Upper lobe of right lung (tissue), 1 donor: ENCODE data around the gene USP51. TPM values are rescaled to one million over a fixed set of nuclear protein-coding genes. Genes with fewer than 3 reads are reported as not detected.
"Not testable (repeated sequence)": the region's sequence is repeated elsewhere in the genome, so short reads cannot be mapped to it uniquely, and the experiment has no call there.

ENCODE experiments used
- ATAC-seq: fragments of 200-7000 bp; cut with Tn5 transposase; one replicate; pipeline ENCODE4 v1.9.1; 2020; ENCODE audit warnings: mild to moderate bottlenecking, moderate library complexity
- DNase-seq: peaks from one replicate; pipeline ENCODE4 v3.0.0-alpha.2; 2020
- H3K27ac ChIP-seq: fragments of 200-600 bp; one replicate; pipeline ENCODE4 v1.8.0; 2022
- H3K27me3 ChIP-seq: fragments of 200-600 bp; one replicate; pipeline ENCODE4 v1.8.0; 2022; ENCODE audit warnings: mild to moderate bottlenecking
- H3K36me3 ChIP-seq: fragments of 200-600 bp; one replicate; pipeline ENCODE4 v1.8.0; 2022
- H3K4me1 ChIP-seq: fragments of 200-600 bp; one replicate; pipeline ENCODE4 v1.8.0; 2022
- H3K4me3 ChIP-seq: fragments of 200-600 bp; one replicate; pipeline ENCODE4 v1.8.0; 2022; ENCODE audit warnings: mild to moderate bottlenecking
- H3K9me3 ChIP-seq: fragments of 200-600 bp; one replicate; pipeline ENCODE4 v1.8.0; 2022
- CTCF ChIP-seq: fragments of 200-600 bp; IDR thresholded peaks from one replicate; pipeline ENCODE4 v1.8.0; 2022; ENCODE audit warnings: antibody characterized with exemption
- intact Hi-C: fragments of 100-400 bp; cut with DNase I; formaldehyde crosslinking; loops from one replicate; pipeline ENCODE4 v1.11.0; 2022
- microRNA-seq: library from miRNA; unstranded; fragments of <30 nt; microRNA quantifications from one replicate; pipeline ENCODE4 v1.2.0, GENCODE V29; 2020; ENCODE audit warnings: borderline microRNAs expressed
- total RNA-seq: library from RNA; stranded (reverse); fragmentation: NEBNext Ultra II Directional; extraction: Animal tissue kit (Norgen Biotek cat#: 25700); gene quantifications from one replicate; pipeline ENCODE4 v1.2.1, GENCODE V29; 2021
- donor health status: DM: no; HTN: yes; CAD: no; lungs with severe emphysema.

Gene USP51
- total RNA-seq, 1 donor from 2014 or later = 3.7 TPM

- DNase-seq = no peak
- no peaks in the 10 kb centered on the region for H3K4me1 ChIP-seq
- H3K36me3 ChIP-seq = no peaks in the 10 kb centered on the region
- peak overlapping the region; percentile 81 for H3K27ac ChIP-seq
- intact Hi-C loops = no loop called here
- peak overlapping the region; percentile 70 for H3K4me3 ChIP-seq
- H3K9me3 ChIP-seq = no peaks in the 10 kb centered on the region
- ATAC-seq = no peak
- H3K27me3 ChIP-seq = no peaks in the 10 kb centered on the region
- no peak for TF ChIP-seq CTCF
Measured at GRCh38 chrX:55452833-55453124, 36.9 kb downstream of the USP51 start.

- Histone ChIP-seq H3K9me3 (no peaks in the 10 kb centered on the region), H3K36me3 (no peaks in the 10 kb centered on the region), H3K4me3 (peak within 1 kb of the TSS; percentile 70), H3K27me3 (no peaks in the 10 kb centered on the region), H3K27ac (peak within 1 kb of the TSS; percentile 81), H3K4me1 (no peaks in the 10 kb centered on the region)
- intact Hi-C loops = no loop called here
- peak; percentile 88 for DNase-seq
- ATAC-seq = peak; percentile 99
- no peak for TF ChIP-seq CTCF
Measured at GRCh38 chrX:55451990-55452832, 37.4 kb downstream of the USP51 start, which contains the start of gene MAGEH1. Gene MAGEH1 (plus strand): TSS chrX:55452127. CDS start chrX:55452375, 248 bp downstream.

GRCh38 chrX:55451626-55451989, 38.0 kb downstream of the USP51 start:
- no peaks in the 10 kb centered on the region for H3K36me3 ChIP-seq
- ATAC-seq = peak; percentile 69
- H3K4me3 ChIP-seq = peak overlapping the region; percentile 70
- H3K9me3 ChIP-seq = no peaks in the 10 kb centered on the region
- DNase-seq = no peak
- intact Hi-C loops = no loop called here
- no peaks in the 10 kb centered on the region for H3K4me1 ChIP-seq
- no peak for TF ChIP-seq CTCF
- H3K27me3 ChIP-seq = no peaks in the 10 kb centered on the region
- H3K27ac ChIP-seq = peak overlapping the region; percentile 81

- peak overlapping the region; percentile 70 for H3K4me3 ChIP-seq
- ATAC-seq (no peak), DNase-seq (no peak)
- H3K4me1 ChIP-seq = no peaks in the 10 kb centered on the region
- intact Hi-C loops = no loop called here
- no peaks in the 10 kb centered on the region for H3K27me3 ChIP-seq
- H3K27ac ChIP-seq = peak overlapping the region; percentile 81
- no peaks in the 10 kb centered on the region for H3K9me3 ChIP-seq
- no peak for TF ChIP-seq CTCF
- no peaks in the 10 kb centered on the region for H3K36me3 ChIP-seq
Measured at GRCh38 chrX:55451141-55451540, 38.5 kb downstream of the USP51 start.

- intact Hi-C loops = no loop called here
Measured at GRCh38 chrX:55450259-55450658, 39.4 kb downstream of the USP51 start.

GRCh38 chrX:55443468-55443867, 46.2 kb downstream of the USP51 start:
- DNase-seq, H3K36me3 ChIP-seq: not testable (repeated sequence)

More at GRCh38 chrX:55450259-55450658, 39.4 kb downstream of the USP51 start:
- Histone ChIP-seq H3K4me3 (no peak overlapping the region), H3K9me3 (no peaks in the 10 kb centered on the region), H3K4me1 (no peaks in the 10 kb centered on the region), H3K36me3 (no peaks in the 10 kb centered on the region), H3K27ac (no peak overlapping the region), H3K27me3 (no peaks in the 10 kb centered on the region)
- TF ChIP-seq CTCF = peak; percentile 18
- DNase-seq (no peak), ATAC-seq (peak; percentile 43)

More at GRCh38 chrX:55443468-55443867, 46.2 kb downstream of the USP51 start:
- ATAC-seq, H3K4me1 ChIP-seq, H3K9me3 ChIP-seq, H3K4me3 ChIP-seq, intact Hi-C loops, H3K27me3 ChIP-seq, H3K27ac ChIP-seq: not testable (repeated sequence)

Small RNA genes within 50 kb of the gene (microRNA-seq; reads per million reads assigned to microRNA genes)
- not detected for gene MIR4536-1
- gene MIR4536-2 = not detected

Other genes starting within 250 kb of the USP51 start
- not detected for gene PAGE3, start 224.9 kb downstream of the USP51 start, total RNA-seq
- gene MAGEH1, start 37.7 kb downstream of the USP51 start, total RNA-seq = 27.2 TPM
- not detected for gene FOXR2, start 133.6 kb upstream of the USP51 start, total RNA-seq
- gene RRAGB, start 227.9 kb upstream of the USP51 start, total RNA-seq = 14.9 TPM